K562 (cell line): ENCODE measurements around the gene SYNGR4. TPM values are rescaled to one million over a fixed set of nuclear protein-coding genes. Genes with fewer than 3 reads are reported as not detected.

Experiments used
- ARHGAP35 ChIP-seq: fragments of 450-650 bp; IDR thresholded peaks from 2 replicates; pipeline ENCODE4 v1.6.1; 2018; ENCODE audit not compliant: partially characterized antibody
- ATF7 ChIP-seq: fragments of 450-650 bp; IDR thresholded peaks from 2 replicates; pipeline ENCODE4 v1.7.1; 2014; ENCODE audit warnings: mild to moderate bottlenecking, moderate library complexity
- C11orf30 ChIP-seq: fragments of 450-650 bp; IDR thresholded peaks from 2 replicates; pipeline ENCODE4 v1.6.1; 2016; ENCODE audit warnings: low read depth, mild to moderate bottlenecking
- CCAR2 ChIP-seq: fragments of 200-400 bp; formaldehyde crosslinking; IDR thresholded peaks from 2 replicates; pipeline ENCODE4 v1.6.1; 2017; ENCODE audit warnings: mild to moderate bottlenecking, low read depth, low read length
- E2F1 ChIP-seq: sonication (generic); formaldehyde crosslinking; IDR thresholded peaks from 2 replicates; pipeline ENCODE4 v1.8.1; 2023; ENCODE audit warnings: mild to moderate bottlenecking, missing genetic modification reagents, moderate library complexity
- IRF2 ChIP-seq: sonication (generic); formaldehyde crosslinking; IDR thresholded peaks from 2 replicates; pipeline ENCODE4 v1.8.1; 2022; ENCODE audit warnings: mild to moderate bottlenecking, missing genetic modification reagents
- MGA ChIP-seq: fragments of 450-650 bp; IDR thresholded peaks from 2 replicates; pipeline ENCODE4 v1.6.1; 2016; ENCODE audit warnings: mild to moderate bottlenecking, moderate library complexity
- PCBP1 ChIP-seq: fragments of 200-400 bp; formaldehyde crosslinking; IDR thresholded peaks from 2 replicates; pipeline ENCODE4 v1.6.1; 2018; ENCODE audit warnings: mild to moderate bottlenecking, low read depth, low read length; ENCODE audit not compliant: poor library complexity, severe bottlenecking
- RBM34 ChIP-seq: fragments of 200-400 bp; formaldehyde crosslinking; IDR thresholded peaks from 2 replicates; pipeline ENCODE4 v1.6.1; 2018; ENCODE audit warnings: low read length, borderline replicate concordance; ENCODE audit not compliant: insufficient read depth
- SIN3A ChIP-seq, 2 experiments: fragments of 150-350 bp in 1 of 2; IDR thresholded peaks; 2 replicates each; pipeline ENCODE4 v1.6.1; 2011 to 2016; ENCODE audit warnings: borderline replicate concordance in 2 of 2, low read depth in 2 of 2, low read length in 2 of 2, mild to moderate bottlenecking in 2 of 2, moderate library complexity in 2 of 2; ENCODE audit not compliant: control insufficient read depth in 1 of 2
- TAL1 ChIP-seq: fragments of 450-650 bp; IDR thresholded peaks from 2 replicates; pipeline ENCODE4 v1.6.1; 2016; ENCODE audit warnings: mild to moderate bottlenecking
- TCF7L2 ChIP-seq: fragments of 150-350 bp; IDR thresholded peaks from 2 replicates; pipeline ENCODE4 v1.6.1; 2016; ENCODE audit warnings: low read depth, mild to moderate bottlenecking, low read length, moderate library complexity
- ZFP30 ChIP-seq: fragments of 250-450 bp; sonication (Bioruptor Pico); IDR thresholded peaks from 2 replicates; pipeline ENCODE4 v1.8.0; 2022; ENCODE audit warnings: moderate library complexity, mild to moderate bottlenecking, inconsistent platforms, borderline replicate concordance
- ZNF134 ChIP-seq: fragments of 250-450 bp; sonication (Bioruptor Pico); conservative IDR thresholded peaks from 2 replicates; pipeline ENCODE4 v1.4.0; 2020
- ZNF57 ChIP-seq: fragments of 450-650 bp; formaldehyde crosslinking; IDR thresholded peaks from 2 replicates; pipeline ENCODE4 v1.4.0; 2020; ENCODE audit warnings: mild to moderate bottlenecking, moderate library complexity
- ZSCAN32 ChIP-seq: fragments of 450-650 bp; formaldehyde crosslinking; IDR thresholded peaks from 2 replicates; pipeline ENCODE4 v1.4.0; 2020; ENCODE audit warnings: mild to moderate bottlenecking, moderate library complexity
- polyA plus RNA-seq, 8 experiments: library from polyadenylated mRNA; depleted of rRNA in 4 of 8; stranded (reverse) in 5 of 8; unstranded in 3 of 8; fragments of >200 nt; fragmentation: Nextera tagmentation in 2 of 8; fragmentation: Illumina TruSeq in 1 of 8; extraction: Ambion mirVana in 2 of 8; extraction: Trizol in 1 of 8; gene quantifications; 2 replicates each; pipeline versions ENCODE4 v1.2.1 to v1.2.3, GENCODE V29; 2011 to 2014; ENCODE audit warnings: inconsistent platforms in 1 of 8, missing spikeins in 1 of 8
- total RNA-seq, 7 experiments: library from RNA; depleted of rRNA in 6 of 7; stranded (reverse); fragments of >200 nt in 6 of 7; fragmentation: Illumina TruSeq in 2 of 7; extraction: Trizol in 2 of 7; gene quantifications; 2 replicates each; pipeline versions ENCODE4 v1.2.1 to v1.2.3, GENCODE V29; 2011 to 2021; ENCODE audit warnings: low replicate concordance in 1 of 7

The SYNGR4 gene
- total and polyA plus RNA-seq, 9 of the 15 experiments (the other 6 are each of a cell fraction or from before 2014, with no cell fraction given), result 0.07 to 0.14 TPM; not detected in 7

GRCh38 chr19:48398375-48399235 lies 34.4 kb downstream of the SYNGR4 start (continued):
- TF ChIP-seq MGA (peak; percentile 62), SIN3A (IDR thresholded peaks at IDR 0.05; ENCODE audit: borderline replicate concordance in 2 of 2, control insufficient read depth in 1 of 2, low read depth in 2 of 2, low read length in 2 of 2) (no peak; a peak in 1 of 4 replicates), RBM34 (no peak), IRF2 (CRISPR knock-in tag) (no peak), ZNF57 (CRISPR knock-in tag) (no peak), ZNF134 (CRISPR knock-in tag) (no peak), CCAR2 (no peak), ARHGAP35 (no peak), ATF7 (no peak), C11orf30 (no peak), E2F1 (CRISPR knock-in tag) (0 out of 2 replicates have a peak, but pooled peaks have one; percentile 37), ZFP30 (no peak), ZSCAN32 (CRISPR knock-in tag) (no peak), TCF7L2 (no peak), PCBP1 (no peak), TAL1 (no peak)
